Keratinocyte (primary cell): ENCODE measurements around the gene ING5. TPM values are rescaled to one million over a fixed set of nuclear protein-coding genes. Genes with fewer than 3 reads are reported as not detected.

Experiments used
- DNase-seq: peaks from one replicate; pipeline ENCODE4 v3.0.0-alpha.2; 2011; ENCODE audit warnings: low read depth, missing footprints, low spot score
- FAIRE-seq: peaks from 2 replicates; lab custom pipeline; 2011; peaks lifted over from hg19 to GRCh38; lab: Jason Lieb, UNC
- H2AFZ ChIP-seq: 2 replicates; pipeline ENCODE4 v1.6.0; 2012; ENCODE audit warnings: low read length, control low read depth, inconsistent platforms; ENCODE audit not compliant: control insufficient read depth
- H3K27ac ChIP-seq: 2 replicates; pipeline ENCODE4 v1.5.1; 2011; ENCODE audit warnings: low read length; ENCODE audit not compliant: control insufficient read depth, insufficient read depth
- H3K27me3 ChIP-seq: 3 replicates; pipeline ENCODE4 v1.6.0; 2011; ENCODE audit warnings: low read length; ENCODE audit not compliant: control insufficient read depth, insufficient read depth; ENCODE audit errors: extremely low read depth
- H3K36me3 ChIP-seq, 2 experiments: 2 replicates in 1 of 2; 3 replicates in 1 of 2; pipeline ENCODE4 v1.5.1; 2011; ENCODE audit warnings: low read length in 2 of 2, mild to moderate bottlenecking in 1 of 2; ENCODE audit not compliant: control insufficient read depth in 2 of 2, insufficient read depth in 2 of 2; ENCODE audit errors: extremely low read depth in 1 of 2
- H3K4me1 ChIP-seq: 3 replicates; pipeline ENCODE4 v1.5.1; 2011; ENCODE audit warnings: low read length; ENCODE audit not compliant: control insufficient read depth, insufficient read depth; ENCODE audit errors: extremely low read depth
- H3K4me2 ChIP-seq: 3 replicates; pipeline ENCODE4 v1.6.0; 2011; ENCODE audit warnings: low read depth, low read length; ENCODE audit not compliant: control insufficient read depth, insufficient read depth; ENCODE audit errors: extremely low read depth
- H3K4me3 ChIP-seq, 3 experiments: fragments of 200-600 bp in 1 of 3; sonication (generic) in 1 of 3; 2 replicates in 2 of 3; 3 replicates in 1 of 3; pipeline ENCODE4 v1.5.1; 2011 to 2016; ENCODE audit warnings: low read length in 3 of 3, mild to moderate bottlenecking in 3 of 3, control low read depth in 2 of 3, inconsistent platforms in 1 of 3, low read depth in 1 of 3, mixed read lengths in 1 of 3, mixed run types in 1 of 3, moderate library complexity in 1 of 3; ENCODE audit not compliant: control insufficient read depth in 2 of 3, insufficient read depth in 2 of 3; ENCODE audit errors: extremely low read depth in 1 of 3
- H3K79me2 ChIP-seq: 2 replicates; pipeline ENCODE4 v1.6.0; 2012; ENCODE audit warnings: low read length; ENCODE audit not compliant: control insufficient read depth, insufficient read depth
- H3K9ac ChIP-seq: 3 replicates; pipeline ENCODE4 v1.6.0; 2011; ENCODE audit warnings: low read length; ENCODE audit not compliant: control insufficient read depth, insufficient read depth; ENCODE audit errors: extremely low read depth
- H3K9me1 ChIP-seq: 3 replicates; pipeline ENCODE4 v1.6.0; 2011; ENCODE audit warnings: low read length; ENCODE audit not compliant: control insufficient read depth, insufficient read depth; ENCODE audit errors: extremely low read depth
- H3K9me3 ChIP-seq: 2 replicates; pipeline ENCODE4 v1.5.1; 2012; ENCODE audit warnings: low read depth, low read length; ENCODE audit not compliant: control insufficient read depth
- H4K20me1 ChIP-seq: 3 replicates; pipeline ENCODE4 v1.6.0; 2011; ENCODE audit warnings: low read length; ENCODE audit not compliant: control insufficient read depth, insufficient read depth; ENCODE audit errors: extremely low read depth
- EZH2 ChIP-seq: IDR thresholded peaks from one replicate; pipeline ENCODE4 v1.6.1; 2012; ENCODE audit warnings: inconsistent platforms, mild to moderate bottlenecking, low read length, moderate library complexity
- dilution Hi-C: fragments of 300-500 bp; cut with MboI; formaldehyde crosslinking; loops from one replicate; pipeline ENCODE4 v1.7.0; 2020; ENCODE audit warnings: low sequenced_read_pairs; ENCODE audit not compliant: extremely low pct_ligation_motif_present
- polyA plus RNA-seq, 5 experiments: library from polyadenylated mRNA; depleted of rRNA in 3 of 5; stranded (reverse) in 3 of 5; stranded (forward) in 1 of 5; unstranded in 1 of 5; fragments of >200 nt; gene quantifications; 1 replicate in 1 of 5; 2 replicates in 3 of 5; 3 replicates in 1 of 5; pipeline versions ENCODE4 v1.2.1 to v1.2.3, GENCODE V29; 2011 to 2012; ENCODE audit warnings: missing spikeins in 2 of 5, low read depth in 1 of 5, low replicate concordance in 1 of 5
- TF ChIP-seq, protein P1 (sequence below), 3 experiments: IDR thresholded peaks in 1 of 3; conservative IDR thresholded peaks in 1 of 3; optimal IDR thresholded peaks in 1 of 3; 2 replicates in 2 of 3; 3 replicates in 1 of 3; pipeline versions ENCODE3 to v1.5.1; 2011; ENCODE audit warnings: low read length in 3 of 3, mild to moderate bottlenecking in 3 of 3, moderate library complexity in 2 of 3, control low read depth in 1 of 3, inconsistent platforms in 1 of 3; ENCODE audit not compliant: insufficient read depth in 2 of 3; ENCODE audit errors: extremely low read depth in 1 of 3

ING5 gene
- polyA plus RNA-seq, 1 donor (not counting 4 experiments of a cell fraction or from before 2014, with no cell fraction given), result 19.1 TPM

DNA sequence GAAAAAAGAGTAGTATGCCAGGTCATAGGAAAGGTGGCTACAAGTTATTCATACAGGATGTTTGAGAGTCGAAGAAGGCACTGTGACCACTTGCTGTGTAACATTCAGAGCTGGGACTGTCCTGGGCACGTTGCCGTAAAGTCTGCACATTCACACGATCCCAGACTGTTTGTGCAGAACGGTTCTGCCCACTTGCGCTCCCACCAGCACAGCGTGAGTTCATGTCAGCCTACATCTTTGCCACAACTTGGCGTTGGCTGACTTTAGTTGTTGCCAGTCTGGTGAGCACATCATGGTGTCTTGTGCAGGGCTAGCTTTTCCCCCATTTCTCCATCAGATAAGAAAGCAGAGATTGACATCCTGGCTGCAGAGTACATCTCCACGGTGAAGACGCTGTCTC lies 7.0 kb downstream of the ING5 start:
- Histone ChIP-seq H3K27ac (no peak overlapping the region), H3K9me1 (no peaks in the 10 kb centered on the region), H3K36me3 (peaks cover 20 to 31% of the 10 kb centered on the region in 2 experiments), H2AFZ (no peak overlapping the region), H3K4me3 (no peak overlapping the region), H3K9me3 (no peaks in the 10 kb centered on the region), H3K27me3 (no peaks in the 10 kb centered on the region), H3K4me1 (no peaks in the 10 kb centered on the region), H3K4me2 (no peak overlapping the region), H4K20me1 (no peaks in the 10 kb centered on the region), H3K9ac (no peak overlapping the region), H3K79me2 (no peaks in the 10 kb centered on the region)
- DNase-seq, result no peak
- no peak for TF ChIP-seq EZH2
- TF ChIP-seq, protein P1, sequence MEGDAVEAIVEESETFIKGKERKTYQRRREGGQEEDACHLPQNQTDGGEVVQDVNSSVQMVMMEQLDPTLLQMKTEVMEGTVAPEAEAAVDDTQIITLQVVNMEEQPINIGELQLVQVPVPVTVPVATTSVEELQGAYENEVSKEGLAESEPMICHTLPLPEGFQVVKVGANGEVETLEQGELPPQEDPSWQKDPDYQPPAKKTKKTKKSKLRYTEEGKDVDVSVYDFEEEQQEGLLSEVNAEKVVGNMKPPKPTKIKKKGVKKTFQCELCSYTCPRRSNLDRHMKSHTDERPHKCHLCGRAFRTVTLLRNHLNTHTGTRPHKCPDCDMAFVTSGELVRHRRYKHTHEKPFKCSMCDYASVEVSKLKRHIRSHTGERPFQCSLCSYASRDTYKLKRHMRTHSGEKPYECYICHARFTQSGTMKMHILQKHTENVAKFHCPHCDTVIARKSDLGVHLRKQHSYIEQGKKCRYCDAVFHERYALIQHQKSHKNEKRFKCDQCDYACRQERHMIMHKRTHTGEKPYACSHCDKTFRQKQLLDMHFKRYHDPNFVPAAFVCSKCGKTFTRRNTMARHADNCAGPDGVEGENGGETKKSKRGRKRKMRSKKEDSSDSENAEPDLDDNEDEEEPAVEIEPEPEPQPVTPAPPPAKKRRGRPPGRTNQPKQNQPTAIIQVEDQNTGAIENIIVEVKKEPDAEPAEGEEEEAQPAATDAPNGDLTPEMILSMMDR (optimal IDR thresholded peaks at IDR 0.05 in 1 of 3, IDR thresholded peaks at IDR 0.05 in 1 of 3, conservative IDR thresholded peaks at IDR 0.05 in 1 of 3; ENCODE audit: extremely low read depth in 1 of 3, insufficient read depth in 2 of 3, low read length in 3 of 3), result no peak
- dilution Hi-C loops, result no loop called here
- FAIRE-seq, result no peak

DNA sequence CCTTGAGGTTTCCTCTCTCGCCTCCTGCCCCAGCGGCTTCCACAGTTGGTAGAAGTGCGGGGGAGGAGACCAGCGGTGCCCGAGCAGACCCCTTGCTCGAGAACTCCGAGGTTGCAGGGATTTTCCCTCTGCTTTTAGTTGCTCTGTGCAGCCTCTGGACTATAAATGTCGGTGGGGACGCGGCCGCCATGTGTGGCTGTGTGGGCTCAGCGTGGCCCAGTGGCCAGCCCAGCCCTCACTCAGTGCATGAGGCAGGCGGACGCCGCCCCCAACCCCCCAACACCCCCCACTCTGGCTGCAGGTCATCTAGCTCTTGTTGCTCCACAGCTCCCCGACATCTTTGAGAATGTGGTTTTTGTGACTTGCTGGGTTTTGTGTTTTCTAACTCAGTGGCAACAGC lies 17.3 kb downstream of the ING5 start:
- Histone ChIP-seq H3K4me1 (no peaks in the 10 kb centered on the region), H3K27me3 (no peaks in the 10 kb centered on the region), H3K9me1 (no peaks in the 10 kb centered on the region), H3K36me3 (peaks cover 8 to 20% of the 10 kb centered on the region in 2 experiments), H3K9ac (no peak overlapping the region), H3K4me3 (no peak overlapping the region), H4K20me1 (no peaks in the 10 kb centered on the region), H3K27ac (no peak overlapping the region), H3K79me2 (no peaks in the 10 kb centered on the region), H3K9me3 (no peaks in the 10 kb centered on the region), H2AFZ (no peak overlapping the region), H3K4me2 (no peak overlapping the region)
- no peak for TF ChIP-seq EZH2
- TF ChIP-seq, protein P1 (optimal IDR thresholded peaks at IDR 0.05 in 1 of 3, IDR thresholded peaks at IDR 0.05 in 1 of 3, conservative IDR thresholded peaks at IDR 0.05 in 1 of 3; ENCODE audit: extremely low read depth in 1 of 3, insufficient read depth in 2 of 3, low read length in 3 of 3), result no peak
- dilution Hi-C loops, result no loop called here
- DNase-seq (no peak), FAIRE-seq (no peak)
